ENCODE measurements around the gene HDHD5.

The HDHD5 gene

DNA sequence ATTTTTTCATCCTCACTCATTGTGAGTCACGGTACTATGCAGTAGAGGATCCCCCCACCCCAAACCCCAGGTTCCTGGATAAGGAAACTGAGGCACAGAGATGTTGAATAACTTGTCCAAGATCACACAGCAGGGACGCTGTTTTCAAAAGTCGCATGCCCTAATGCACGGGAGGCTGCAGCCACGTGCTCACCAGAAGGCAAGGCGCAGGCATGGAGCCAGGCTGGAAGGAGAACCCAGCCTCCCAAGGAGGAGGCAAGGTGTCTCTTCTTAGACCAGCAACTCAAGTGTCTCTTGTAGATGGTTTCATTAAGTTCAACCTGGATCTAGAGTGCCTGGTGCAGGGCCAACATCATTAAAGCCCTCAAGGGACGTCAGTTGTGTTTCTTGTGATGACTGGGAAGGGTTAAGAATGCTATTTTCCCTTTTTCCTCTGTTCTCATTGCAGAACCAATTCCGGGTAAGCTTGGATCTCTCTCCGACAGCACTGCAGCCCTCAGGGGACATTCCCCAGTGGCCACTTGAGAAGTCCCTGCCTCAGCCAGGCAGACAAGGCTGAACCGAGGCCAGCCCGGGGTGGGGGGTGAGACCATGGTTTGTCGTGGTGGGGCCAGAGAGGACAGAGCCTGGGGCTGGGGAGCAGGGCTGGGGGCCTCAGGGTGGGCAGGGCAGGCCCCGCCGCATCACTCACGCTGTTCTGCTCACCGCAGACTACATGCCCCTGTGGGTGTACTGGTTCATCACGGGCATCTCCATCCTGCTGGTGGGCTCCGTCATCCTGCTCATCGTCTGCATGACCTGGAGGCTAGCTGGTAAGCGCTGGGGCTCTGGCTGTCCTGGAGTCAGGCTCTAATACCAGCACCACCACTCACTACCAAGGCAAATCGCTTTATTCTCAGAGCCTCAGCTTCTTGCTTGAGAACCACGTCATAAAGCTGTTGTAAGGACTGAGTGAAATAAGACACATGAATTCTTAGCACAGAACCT, 53.6 kb downstream of the HDHD5 start:
- DNase-seq (ENCODE audit: low read depth), result no peak

DNA sequence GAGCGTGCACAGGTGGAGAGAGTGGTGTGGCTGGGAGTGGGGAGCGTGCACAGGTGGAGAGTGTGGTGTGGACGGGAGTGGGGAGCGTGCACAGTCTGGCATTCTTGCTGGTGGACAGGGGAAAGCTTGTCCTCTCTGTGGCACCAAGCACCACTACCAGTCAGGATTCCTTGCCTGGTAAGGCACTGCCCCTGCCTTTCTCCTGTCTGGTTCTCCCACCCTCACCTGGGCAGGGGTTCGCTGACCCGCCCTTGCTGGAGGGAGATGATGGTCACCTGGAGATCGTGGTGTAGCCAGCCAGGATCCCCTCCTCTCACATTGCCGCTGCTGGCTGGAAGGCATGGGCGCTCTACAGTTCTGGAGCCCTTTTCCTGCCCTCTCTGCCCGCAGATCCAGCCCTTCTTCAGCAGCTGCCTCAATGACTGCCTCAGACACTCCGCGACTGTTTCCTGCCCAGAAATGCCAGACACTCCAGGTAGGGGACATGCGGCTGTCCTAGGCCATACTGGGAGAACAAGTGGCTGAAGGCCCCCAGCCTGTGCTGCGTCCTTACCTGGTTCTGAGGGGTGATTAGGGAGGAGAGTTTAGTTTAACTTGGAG, 54.6 kb downstream of the HDHD5 start:
- no peak for DNase-seq (ENCODE audit: low read depth)

DNA sequence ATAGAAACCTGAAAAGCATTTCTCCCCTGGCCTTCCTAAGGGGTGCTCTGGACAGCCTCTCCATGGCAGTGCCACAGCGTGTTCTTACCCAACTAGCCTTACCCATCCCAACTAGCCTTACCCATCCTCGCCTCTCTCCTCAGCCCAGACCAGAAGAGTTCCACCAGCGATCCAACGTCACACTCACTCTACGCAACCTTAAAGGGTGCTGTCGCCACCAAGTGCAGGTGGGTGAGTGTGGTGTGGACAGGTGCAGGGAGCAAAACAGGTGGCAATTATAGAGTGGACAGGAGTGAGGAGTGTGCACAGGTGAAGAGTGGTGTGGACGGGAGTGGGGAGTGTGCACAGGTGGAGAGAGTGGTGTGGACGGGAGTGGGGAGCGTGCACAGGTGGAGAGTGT, 55.7 kb downstream of the HDHD5 start:
- DNase-seq (ENCODE audit: low read depth), result no peak

- DNase-seq (ENCODE audit: low read depth), result no peak
These were observed 56.8 kb downstream of the HDHD5 start for GRCh38 chr22:17102297-17102667.

- DNase-seq (ENCODE audit: low read depth), result no peak
These were observed 57.4 kb downstream of the HDHD5 start for GRCh38 chr22:17101475-17102296.

GRCh38 chr22:17100621-17101020, 58.5 kb downstream of the HDHD5 start:
- DNase-seq (ENCODE audit: low read depth), result no peak

DNA sequence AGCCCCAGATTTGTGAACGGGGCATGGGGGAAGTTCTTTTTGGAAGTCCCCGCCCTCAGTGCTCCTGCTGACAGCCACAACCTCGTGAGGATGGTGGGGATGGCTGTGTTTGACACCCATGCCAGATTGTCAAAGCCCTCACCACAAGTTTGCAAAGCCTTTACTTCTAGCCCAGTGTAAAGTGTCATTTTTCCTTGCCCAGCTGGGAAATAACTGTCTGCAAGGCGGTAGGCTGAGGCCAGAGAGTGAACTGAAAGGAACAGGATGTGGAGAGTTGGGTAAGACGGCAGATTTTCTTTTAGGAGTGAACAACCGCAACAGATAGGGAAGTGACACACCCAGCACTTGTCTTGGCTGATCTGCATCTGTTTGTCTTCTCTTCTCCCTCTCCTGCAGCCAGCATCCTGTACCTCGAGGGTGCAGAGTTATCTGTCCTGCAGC, 60.7 kb downstream of the HDHD5 start:
- DNase-seq (ENCODE audit: low read depth), result no peak

- DNase-seq (ENCODE audit: low read depth), result no peak
These were observed 61.4 kb downstream of the HDHD5 start for GRCh38 chr22:17097701-17098100.

DNA sequence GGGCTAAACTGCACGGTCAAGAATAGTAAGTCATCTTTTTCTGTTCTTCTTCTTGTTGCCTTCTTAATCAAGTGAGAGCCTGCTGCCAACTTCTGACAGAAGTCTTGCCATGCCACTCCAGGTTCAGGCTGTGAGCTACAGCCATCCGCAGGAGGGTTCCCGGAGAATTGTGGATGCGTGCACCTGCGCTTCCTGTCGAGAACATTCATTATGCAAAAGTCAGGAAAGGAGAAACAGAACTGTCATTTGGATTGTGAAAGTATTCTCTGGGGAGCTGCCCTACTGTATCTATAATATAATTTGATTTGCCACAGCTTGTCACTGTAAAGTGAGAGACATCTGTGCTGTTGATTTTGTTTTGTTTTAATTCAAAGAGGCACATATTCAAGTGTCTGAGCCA, 62.0 kb downstream of the HDHD5 start:
- no peak for DNase-seq (ENCODE audit: low read depth)

DNA sequence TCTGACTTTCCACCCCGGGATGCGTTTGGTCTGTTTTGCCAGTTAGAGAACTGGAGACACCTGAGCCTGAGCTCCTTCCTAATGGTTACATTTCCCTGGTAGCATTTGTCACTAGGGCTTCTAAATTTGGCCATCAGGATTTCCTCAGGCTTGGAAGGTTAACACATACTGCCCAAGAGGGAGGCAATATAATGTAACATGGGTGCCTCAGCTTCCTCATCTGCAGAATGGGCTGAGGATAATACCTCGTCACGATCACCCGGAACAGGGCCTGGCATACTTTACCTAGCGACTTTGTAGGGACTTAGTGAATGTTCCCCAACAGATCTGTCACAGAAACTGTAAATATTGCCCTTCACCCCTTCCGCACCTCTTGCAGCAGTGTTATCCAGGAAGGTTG, 63.0 kb downstream of the HDHD5 start:
- DNase-seq (ENCODE audit: low read depth), result no peak

- DNase-seq (ENCODE audit: low read depth), result no peak
These were observed 63.5 kb downstream of the HDHD5 start for GRCh38 chr22:17095538-17095937.

DNA sequence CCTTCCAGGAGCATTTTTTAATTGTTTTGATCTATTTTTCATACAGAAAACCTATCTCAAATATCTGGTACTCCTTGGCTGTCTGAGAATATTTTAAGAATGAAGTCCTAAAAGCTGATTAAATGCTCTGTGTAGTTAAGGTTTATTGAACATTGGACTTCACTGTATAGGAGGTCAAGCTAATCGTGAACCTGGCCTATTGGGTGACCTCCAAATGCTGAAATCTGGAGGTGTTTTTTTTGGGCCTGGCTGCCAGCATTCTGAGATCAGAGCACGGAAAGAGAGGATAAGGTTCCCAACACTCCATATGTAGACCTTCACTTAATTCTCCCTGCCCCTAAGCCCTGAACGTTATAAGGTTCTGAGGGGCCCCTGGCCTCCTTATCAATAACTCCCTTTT, 66.0 kb downstream of the HDHD5 start:
- no peak for DNase-seq (ENCODE audit: low read depth)

DNA sequence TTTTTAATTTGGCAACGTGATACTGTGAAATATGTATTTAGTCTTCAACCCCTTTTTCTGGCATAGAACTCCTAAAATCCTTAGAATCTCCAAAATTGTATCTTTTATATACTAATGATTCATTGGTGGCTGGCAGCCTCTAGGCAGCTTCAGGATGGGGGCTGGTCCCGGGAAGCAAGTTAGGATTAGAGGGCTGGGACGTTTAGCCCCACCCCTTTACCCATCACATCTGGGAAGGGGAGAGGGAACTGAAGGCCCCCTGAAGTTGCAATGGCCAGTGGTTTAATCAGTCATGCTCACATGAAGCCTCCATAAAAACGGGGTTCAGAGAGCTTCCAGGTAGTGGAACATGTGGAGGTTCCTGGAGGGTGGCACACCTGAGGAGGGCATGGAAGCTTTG, 67.2 kb downstream of the HDHD5 start:
- no peak for DNase-seq (ENCODE audit: low read depth)

DNA sequence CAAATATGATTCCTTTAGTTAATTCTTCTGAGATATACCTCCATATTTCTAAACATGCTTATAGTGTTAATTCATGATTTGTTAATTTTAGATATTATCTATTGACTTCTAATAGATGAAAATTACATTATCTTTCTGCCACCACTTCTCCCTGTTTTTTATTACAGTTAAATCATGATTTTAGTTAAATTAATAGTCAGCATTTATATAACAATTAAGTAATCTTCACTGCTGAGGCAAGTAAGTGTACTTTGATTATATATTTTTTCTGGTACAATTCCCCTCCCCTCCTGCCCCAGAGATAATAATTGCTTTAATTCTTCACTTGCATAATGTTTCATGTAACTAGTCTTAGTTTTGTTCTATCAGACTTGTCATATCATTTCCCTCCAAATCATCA, 68.5 kb downstream of the HDHD5 start:
- no peak for DNase-seq (ENCODE audit: low read depth)

Data from stimulated activated CD8-positive, alpha-beta memory T cell treated with anti-CD3 and anti-CD28 coated beads, Interleukin-15, amount 100 ng/mL, for 24 hours (primary cell).